Skeletal muscle satellite cell (primary cell): ENCODE measurements around the gene HS1BP3.

ENCODE experiments used
- H3K27me3 ChIP-seq: 2 replicates; pipeline ENCODE4 v1.7.0; 2013; ENCODE audit warnings: low read length; ENCODE audit not compliant: control insufficient read depth, insufficient read depth
- H3K36me3 ChIP-seq: 2 replicates; pipeline ENCODE4 v1.7.0; 2013; ENCODE audit warnings: mild to moderate bottlenecking, control low read depth, low read length; ENCODE audit not compliant: insufficient read depth
- H3K4me1 ChIP-seq: 2 replicates; pipeline ENCODE4 v1.7.0; 2013; ENCODE audit warnings: low read length; ENCODE audit not compliant: control insufficient read depth, insufficient read depth
- H3K4me2 ChIP-seq: 2 replicates; pipeline ENCODE4 v1.7.0; 2013; ENCODE audit warnings: mild to moderate bottlenecking, low read length
- H3K4me3 ChIP-seq: 2 replicates; pipeline ENCODE4 v1.7.0; 2013; ENCODE audit warnings: low read length
- H3K9ac ChIP-seq: 2 replicates; pipeline ENCODE4 v1.7.0; 2013; ENCODE audit warnings: mild to moderate bottlenecking, low read depth, low read length, moderate library complexity
- H3K9me3 ChIP-seq: replicated peaks from 2 replicates; pipeline ENCODE4 v1.7.0; 2013; ENCODE audit warnings: mild to moderate bottlenecking, control low read depth, low read length

Gene HS1BP3

GRCh38 chr2:20596973-20597859, 53.7 kb downstream of the HS1BP3 start:
- no peak overlapping the region for H3K4me3 ChIP-seq
- no peak overlapping the region for H3K4me2 ChIP-seq
- H3K27me3 ChIP-seq = no peaks in the 10 kb centered on the region
- no peaks in the 10 kb centered on the region for H3K36me3 ChIP-seq
- H3K9me3 ChIP-seq = no peaks in the 10 kb centered on the region
- H3K4me1 ChIP-seq = peaks cover 66% of the 10 kb centered on the region
- H3K9ac ChIP-seq = peak overlapping the region; percentile 45

- no peaks in the 10 kb centered on the region for H3K9me3 ChIP-seq
- H3K9ac ChIP-seq = peak overlapping the region; percentile 45
- peak overlapping the region; percentile 16 for H3K4me2 ChIP-seq
- H3K4me3 ChIP-seq = no peak overlapping the region
- H3K4me1 ChIP-seq = peaks cover 67% of the 10 kb centered on the region
- no peaks in the 10 kb centered on the region for H3K27me3 ChIP-seq
- H3K36me3 ChIP-seq = no peaks in the 10 kb centered on the region
Measured at GRCh38 chr2:20596193-20596972, 54.5 kb downstream of the HS1BP3 start.

DNA sequence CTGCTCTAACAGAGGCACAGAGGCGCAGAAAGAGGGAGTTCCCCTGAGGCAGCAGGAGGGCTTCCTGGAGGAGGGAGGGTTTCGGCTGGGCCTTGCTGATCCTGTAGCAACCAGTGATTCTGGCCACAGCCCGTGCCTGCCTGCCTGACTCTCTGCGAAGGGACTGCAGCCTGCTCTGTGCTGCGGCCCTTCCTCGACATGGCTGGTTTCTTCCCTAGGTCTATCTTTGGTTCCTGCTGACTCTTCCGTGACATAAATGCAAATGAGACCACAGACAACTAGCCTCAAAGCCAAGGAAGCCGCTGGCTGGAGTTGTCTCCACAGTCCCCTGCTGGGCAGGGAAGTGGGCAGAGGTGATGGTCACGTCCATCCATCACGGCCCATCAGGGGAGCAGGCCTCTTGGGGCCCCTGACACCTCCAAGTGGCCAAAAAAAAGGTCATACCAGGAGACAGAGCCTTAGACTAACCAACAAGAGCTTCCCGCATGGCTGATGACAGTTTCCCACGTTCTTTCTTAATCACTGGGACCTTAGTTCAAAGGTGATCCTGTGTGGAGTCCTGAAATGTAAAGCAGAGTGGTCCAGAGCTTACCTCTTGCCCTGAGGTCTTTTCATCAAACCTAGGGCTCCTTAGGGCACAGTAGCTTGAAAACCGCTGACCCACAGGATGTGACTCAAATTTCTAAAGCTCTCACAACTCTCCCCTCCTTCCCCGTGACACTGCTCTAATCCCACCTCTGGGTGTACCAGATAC, 55.3 kb downstream of the HS1BP3 start:
- Histone ChIP-seq H3K4me3 (no peak overlapping the region), H3K4me1 (peaks cover 75% of the 10 kb centered on the region), H3K4me2 (peak overlapping the region; percentile 16), H3K9ac (peak overlapping the region; percentile 45), H3K9me3 (no peaks in the 10 kb centered on the region), H3K27me3 (no peaks in the 10 kb centered on the region), H3K36me3 (no peaks in the 10 kb centered on the region)

- H3K36me3 ChIP-seq = no peaks in the 10 kb centered on the region
- H3K4me2 ChIP-seq = no peak overlapping the region
- no peak overlapping the region for H3K4me3 ChIP-seq
- peaks cover 81% of the 10 kb centered on the region for H3K4me1 ChIP-seq
- no peaks in the 10 kb centered on the region for H3K9me3 ChIP-seq
- peak overlapping the region; percentile 45 for H3K9ac ChIP-seq
- H3K27me3 ChIP-seq = no peaks in the 10 kb centered on the region
Measured at GRCh38 chr2:20594957-20595356, 55.9 kb downstream of the HS1BP3 start.

GRCh38 chr2:20594048-20594750, 56.7 kb downstream of the HS1BP3 start:
- H3K4me2 ChIP-seq = peak overlapping the region; percentile 40
- H3K9me3 ChIP-seq = no peaks in the 10 kb centered on the region
- H3K9ac ChIP-seq = peak overlapping the region; percentile 34
- H3K27me3 ChIP-seq = no peaks in the 10 kb centered on the region
- H3K36me3 ChIP-seq = no peaks in the 10 kb centered on the region
- H3K4me3 ChIP-seq = no peak overlapping the region
- H3K4me1 ChIP-seq = peaks cover 88% of the 10 kb centered on the region

GRCh38 chr2:20593072-20594034, 57.5 kb downstream of the HS1BP3 start:
- Histone ChIP-seq H3K9ac (peak overlapping the region; percentile 52), H3K9me3 (no peaks in the 10 kb centered on the region), H3K27me3 (no peaks in the 10 kb centered on the region), H3K36me3 (no peaks in the 10 kb centered on the region), H3K4me2 (peak overlapping the region; percentile 40), H3K4me3 (no peak overlapping the region), H3K4me1 (peaks cover 89% of the 10 kb centered on the region)

GRCh38 chr2:20592106-20593071, 58.5 kb downstream of the HS1BP3 start:
- Histone ChIP-seq H3K4me1 (peaks cover 79% of the 10 kb centered on the region), H3K4me3 (no peak overlapping the region)

GRCh38 chr2:20590704-20591515, 60.0 kb downstream of the HS1BP3 start:
- Histone ChIP-seq H3K4me2 (no peak overlapping the region), H3K27me3 (no peaks in the 10 kb centered on the region), H3K4me1 (peaks cover 65% of the 10 kb centered on the region), H3K4me3 (no peak overlapping the region), H3K9ac (peak overlapping the region; percentile 36), H3K36me3 (no peaks in the 10 kb centered on the region), H3K9me3 (no peaks in the 10 kb centered on the region)

More at GRCh38 chr2:20592106-20593071, 58.5 kb downstream of the HS1BP3 start:
- H3K36me3 ChIP-seq = no peaks in the 10 kb centered on the region
- no peaks in the 10 kb centered on the region for H3K27me3 ChIP-seq
- H3K4me2 ChIP-seq = no peak overlapping the region
- H3K9me3 ChIP-seq = no peaks in the 10 kb centered on the region
- peak overlapping the region; percentile 52 for H3K9ac ChIP-seq
